Neural progenitor cell (in vitro differentiated cells): ENCODE data around the gene DDX11. TPM values are rescaled to one million over a fixed set of nuclear protein-coding genes. Genes with fewer than 3 reads are reported as not detected.
A peak's percentile ranks its signal among the peaks of the same experiment; 100 is the strongest.
"Not testable (repeated sequence)": the region's sequence is repeated elsewhere in the genome, so short reads cannot be mapped to it uniquely, and the experiment has no call there.

Source experiments
- DNase-seq: peaks from one replicate; pipeline ENCODE4 v3.0.0-alpha.2; 2016; ENCODE audit warnings: low spot score
- H2AFZ ChIP-seq: fragments of 200-600 bp; sonication (generic); replicated peaks from 2 replicates; pipeline ENCODE4 v1.6.1; 2016; ENCODE audit warnings: antibody characterized with exemption
- H3F3A ChIP-seq: fragments of 200-600 bp; sonication (generic); 2 replicates; pipeline ENCODE4 v1.6.1; 2016; ENCODE audit warnings: antibody characterized with exemption, low read depth
- H3K27ac ChIP-seq: fragments of 200-600 bp; sonication (generic); 2 replicates; pipeline ENCODE4 v1.5.1; 2016; ENCODE audit warnings: mild to moderate bottlenecking
- H3K27me3 ChIP-seq: fragments of 200-600 bp; sonication (generic); 2 replicates; pipeline ENCODE4 v1.6.1; 2016; ENCODE audit warnings: mild to moderate bottlenecking, moderate library complexity
- H3K36me3 ChIP-seq: fragments of 200-600 bp; sonication (generic); 2 replicates; pipeline ENCODE4 v1.5.1; 2016
- H3K4me1 ChIP-seq: fragments of 200-600 bp; sonication (generic); 2 replicates; pipeline ENCODE4 v1.6.1; 2016; ENCODE audit warnings: mixed run types
- H3K4me2 ChIP-seq: fragments of 200-600 bp; sonication (generic); 2 replicates; pipeline ENCODE4 v1.6.1; 2016
- H3K4me3 ChIP-seq: fragments of 200-600 bp; sonication (generic); 2 replicates; pipeline ENCODE4 v1.5.1; 2016
- H3K79me2 ChIP-seq: fragments of 200-600 bp; sonication (generic); 2 replicates; pipeline ENCODE4 v1.6.1; 2016; ENCODE audit warnings: low read depth
- H3K9ac ChIP-seq: fragments of 200-600 bp; sonication (generic); 2 replicates; pipeline ENCODE4 v1.6.1; 2016
- H3K9me3 ChIP-seq: fragments of 200-600 bp; sonication (generic); 2 replicates; pipeline ENCODE4 v1.5.1; 2016; ENCODE audit warnings: low read depth
- H4K20me1 ChIP-seq: fragments of 200-600 bp; sonication (generic); 2 replicates; pipeline ENCODE4 v1.6.1; 2016; ENCODE audit warnings: low read depth
- H3K27ac Mint-ChIP-seq: 3 replicates; pipeline ENCODE4 v1.8.0; 2021; ENCODE audit warnings: mixed read lengths
- H3K27me3 Mint-ChIP-seq: 2 replicates; pipeline ENCODE4 v1.8.0; 2022; ENCODE audit warnings: low read depth, mild to moderate bottlenecking, inconsistent platforms, moderate library complexity, mixed read lengths; ENCODE audit not compliant: insufficient read depth
- H3K36me3 Mint-ChIP-seq: 3 replicates; pipeline ENCODE4 v1.8.0; 2021; ENCODE audit warnings: mixed read lengths
- H3K4me1 Mint-ChIP-seq: 3 replicates; pipeline ENCODE4 v1.8.0; 2021; ENCODE audit warnings: mixed read lengths
- H3K4me3 Mint-ChIP-seq: 3 replicates; pipeline ENCODE4 v1.8.0; 2021; ENCODE audit warnings: mild to moderate bottlenecking, moderate library complexity, mixed read lengths
- H3K9me3 Mint-ChIP-seq: 3 replicates; pipeline ENCODE4 v1.8.0; 2020; ENCODE audit warnings: mixed read lengths
- CTCF ChIP-seq: fragments of 200-600 bp; sonication (generic); IDR thresholded peaks from 2 replicates; pipeline ENCODE4 v1.5.1; 2017; ENCODE audit warnings: antibody characterized with exemption, mild to moderate bottlenecking
- EZH2 ChIP-seq: fragments of 200-600 bp; sonication (generic); IDR thresholded peaks from 2 replicates; pipeline ENCODE4 v1.6.1; 2017; ENCODE audit warnings: antibody characterized with exemption, mild to moderate bottlenecking, moderate library complexity
- EZH2phosphoT487 ChIP-seq: fragments of 200-600 bp; sonication (generic); IDR thresholded peaks from 2 replicates; pipeline ENCODE4 v1.6.1; 2017; ENCODE audit warnings: antibody characterized with exemption
- total RNA-seq: library from RNA; depleted of rRNA; stranded (reverse); fragments of >200 nt; gene quantifications from 2 replicates; pipeline ENCODE4 v1.2.3, GENCODE V29; 2015; ENCODE audit warnings: low replicate concordance

The DDX11 gene
- total RNA-seq, 1 donor from 2014 or later: 80.1 TPM

- no peaks in the 10 kb centered on the region for H3K36me3 ChIP-seq
- H3K36me3 Mint-ChIP-seq: no peaks in the 10 kb centered on the region
- no peak overlapping the region for H3K27ac Mint-ChIP-seq
- no peak overlapping the region for H3K4me2 ChIP-seq
- H4K20me1 ChIP-seq: no peaks in the 10 kb centered on the region
- no peak overlapping the region for H3K4me3 ChIP-seq
- DNase-seq: no peak
- no peak overlapping the region for H3K9ac ChIP-seq
- no peak overlapping the region for H3K27ac ChIP-seq
- H3K9me3 ChIP-seq: no peaks in the 10 kb centered on the region
- H2AFZ ChIP-seq: no peak overlapping the region
- no peaks in the 10 kb centered on the region for H3K79me2 ChIP-seq
- no peaks in the 10 kb centered on the region for H3K9me3 Mint-ChIP-seq
- no peaks in the 10 kb centered on the region for H3F3A ChIP-seq
- no peaks in the 10 kb centered on the region for H3K4me1 ChIP-seq
- H3K27me3 ChIP-seq: no peaks in the 10 kb centered on the region
- H3K27me3 Mint-ChIP-seq: peaks cover 9% of the 10 kb centered on the region
- H3K4me3 Mint-ChIP-seq: no peak overlapping the region
- H3K4me1 Mint-ChIP-seq: no peaks in the 10 kb centered on the region
- TF ChIP-seq CTCF (no peak), EZH2phosphoT487 (no peak), EZH2 (no peak)
These were observed 32.6 kb upstream of the DDX11 start for GRCh38 chr12:31041033-31041564.

GRCh38 chr12:31050143-31050542 is 23.5 kb upstream of the DDX11 start:
- H3K4me1 ChIP-seq, H3K27me3 Mint-ChIP-seq, H3K9me3 ChIP-seq, H3K4me3 ChIP-seq, H3K4me2 ChIP-seq, H3F3A ChIP-seq, H3K9me3 Mint-ChIP-seq, H3K36me3 Mint-ChIP-seq, H3K79me2 ChIP-seq, H3K27ac ChIP-seq, H3K27me3 ChIP-seq, H3K36me3 ChIP-seq, H4K20me1 ChIP-seq, H3K4me3 Mint-ChIP-seq, H2AFZ ChIP-seq, H3K9ac ChIP-seq, H3K27ac Mint-ChIP-seq: not testable (repeated sequence)
- peaks cover 32% of the 10 kb centered on the region for H3K4me1 Mint-ChIP-seq
- peak; percentile 78 for TF ChIP-seq EZH2phosphoT487
- peak; percentile 62 for DNase-seq

- H3K27me3 ChIP-seq, H3K27ac ChIP-seq, H3K36me3 Mint-ChIP-seq, H3K27ac Mint-ChIP-seq, H3K9me3 ChIP-seq, H3K4me2 ChIP-seq, H3K9ac ChIP-seq, H3K4me1 ChIP-seq, H3K27me3 Mint-ChIP-seq, H2AFZ ChIP-seq, H3K9me3 Mint-ChIP-seq, H3K79me2 ChIP-seq, H3K36me3 ChIP-seq, H3K4me3 ChIP-seq, H4K20me1 ChIP-seq, H3F3A ChIP-seq, DNase-seq, H3K4me3 Mint-ChIP-seq: not testable (repeated sequence)
- H3K4me1 Mint-ChIP-seq: peaks cover 32% of the 10 kb centered on the region
These were observed 23.1 kb upstream of the DDX11 start for GRCh38 chr12:31050548-31050947.

- not testable (repeated sequence) for H3K79me2 ChIP-seq, H3K27me3 Mint-ChIP-seq, H4K20me1 ChIP-seq, H3K36me3 Mint-ChIP-seq, H3K27me3 ChIP-seq, H3K4me3 ChIP-seq, H3K9me3 ChIP-seq, H3F3A ChIP-seq, H2AFZ ChIP-seq, H3K27ac Mint-ChIP-seq, DNase-seq, H3K36me3 ChIP-seq, H3K4me1 ChIP-seq, H3K9me3 Mint-ChIP-seq, H3K4me3 Mint-ChIP-seq, H3K9ac ChIP-seq, H3K4me2 ChIP-seq, H3K27ac ChIP-seq
- peaks cover 32% of the 10 kb centered on the region for H3K4me1 Mint-ChIP-seq
These were observed 22.0 kb upstream of the DDX11 start for GRCh38 chr12:31051692-31052091.

- DNase-seq, H3K4me1 ChIP-seq, H3K9ac ChIP-seq, H3K4me2 ChIP-seq, H2AFZ ChIP-seq, H3K9me3 Mint-ChIP-seq, H3K9me3 ChIP-seq, H3K27me3 ChIP-seq, H3K4me3 Mint-ChIP-seq, H3K36me3 ChIP-seq, H3K79me2 ChIP-seq, H3K36me3 Mint-ChIP-seq, H3K27me3 Mint-ChIP-seq, H3K4me3 ChIP-seq, H3K27ac ChIP-seq, H4K20me1 ChIP-seq, H3K27ac Mint-ChIP-seq, H3F3A ChIP-seq: not testable (repeated sequence)
- H3K4me1 Mint-ChIP-seq: peaks cover 32% of the 10 kb centered on the region
These were observed 21.5 kb upstream of the DDX11 start for GRCh38 chr12:31052121-31052520.

- H3K36me3 Mint-ChIP-seq, H3K9me3 ChIP-seq, H3K27ac ChIP-seq, H3K9ac ChIP-seq, H3K4me3 ChIP-seq, H3F3A ChIP-seq, H3K4me2 ChIP-seq, H3K79me2 ChIP-seq, H3K27me3 Mint-ChIP-seq, H3K4me3 Mint-ChIP-seq, DNase-seq, H2AFZ ChIP-seq, H3K27ac Mint-ChIP-seq, H3K36me3 ChIP-seq, H3K9me3 Mint-ChIP-seq, H4K20me1 ChIP-seq, H3K4me1 ChIP-seq, H3K27me3 ChIP-seq: not testable (repeated sequence)
- H3K4me1 Mint-ChIP-seq: peaks cover 32% of the 10 kb centered on the region
These were observed 20.8 kb upstream of the DDX11 start for GRCh38 chr12:31052666-31053439.
